ENCODE results near the gene CPLX3. TPM values are rescaled to one million over a fixed set of nuclear protein-coding genes. Genes with fewer than 3 reads are reported as not detected.
A peak's percentile ranks its signal among the peaks of the same experiment; 100 is the strongest.

Gene CPLX3
- total RNA-seq, 1 donor from 2014 or later = not detected

DNA sequence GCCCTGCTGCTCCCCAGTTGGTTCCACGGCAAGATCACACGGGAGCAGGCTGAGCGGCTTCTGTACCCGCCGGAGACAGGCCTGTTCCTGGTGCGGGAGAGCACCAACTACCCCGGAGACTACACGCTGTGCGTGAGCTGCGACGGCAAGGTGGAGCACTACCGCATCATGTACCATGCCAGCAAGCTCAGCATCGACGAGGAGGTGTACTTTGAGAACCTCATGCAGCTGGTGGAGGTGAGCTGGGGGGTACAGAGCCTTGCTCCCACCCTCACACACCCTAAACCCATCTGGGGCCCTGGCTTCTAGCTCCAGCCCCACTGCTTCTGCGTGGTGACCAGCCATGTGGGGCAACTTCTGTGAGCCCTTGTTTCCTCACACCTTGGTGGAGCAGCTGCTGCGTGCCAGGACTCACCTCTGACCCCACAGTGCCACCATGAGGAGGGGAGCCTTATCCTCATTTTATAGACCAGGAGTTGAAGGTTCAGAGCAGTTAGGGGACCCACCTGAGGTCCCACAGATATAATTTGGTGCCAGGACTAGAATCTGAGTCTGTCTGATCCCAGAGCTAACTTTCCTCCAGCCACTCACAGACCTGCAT, 27.1 kb upstream of the CPLX3 start:
- Mint-ChIP-seq H3K27me3 (no peaks in the 10 kb centered on the region), H3K9me3 (no peaks in the 10 kb centered on the region), H3K4me3 (no peak overlapping the region), H3K4me1 (ENCODE audit: unreplicated experiment) (no peaks in the 10 kb centered on the region), H3K27ac (no peak overlapping the region), H3K36me3 (peaks cover 6% of the 10 kb centered on the region)
- TF ChIP-seq, protein P1, sequence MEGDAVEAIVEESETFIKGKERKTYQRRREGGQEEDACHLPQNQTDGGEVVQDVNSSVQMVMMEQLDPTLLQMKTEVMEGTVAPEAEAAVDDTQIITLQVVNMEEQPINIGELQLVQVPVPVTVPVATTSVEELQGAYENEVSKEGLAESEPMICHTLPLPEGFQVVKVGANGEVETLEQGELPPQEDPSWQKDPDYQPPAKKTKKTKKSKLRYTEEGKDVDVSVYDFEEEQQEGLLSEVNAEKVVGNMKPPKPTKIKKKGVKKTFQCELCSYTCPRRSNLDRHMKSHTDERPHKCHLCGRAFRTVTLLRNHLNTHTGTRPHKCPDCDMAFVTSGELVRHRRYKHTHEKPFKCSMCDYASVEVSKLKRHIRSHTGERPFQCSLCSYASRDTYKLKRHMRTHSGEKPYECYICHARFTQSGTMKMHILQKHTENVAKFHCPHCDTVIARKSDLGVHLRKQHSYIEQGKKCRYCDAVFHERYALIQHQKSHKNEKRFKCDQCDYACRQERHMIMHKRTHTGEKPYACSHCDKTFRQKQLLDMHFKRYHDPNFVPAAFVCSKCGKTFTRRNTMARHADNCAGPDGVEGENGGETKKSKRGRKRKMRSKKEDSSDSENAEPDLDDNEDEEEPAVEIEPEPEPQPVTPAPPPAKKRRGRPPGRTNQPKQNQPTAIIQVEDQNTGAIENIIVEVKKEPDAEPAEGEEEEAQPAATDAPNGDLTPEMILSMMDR (conservative IDR thresholded peaks at IDR 0.05) = no peak
- no peak for DNase-seq (ENCODE audit: extremely low spot score, unreplicated experiment)

DNA sequence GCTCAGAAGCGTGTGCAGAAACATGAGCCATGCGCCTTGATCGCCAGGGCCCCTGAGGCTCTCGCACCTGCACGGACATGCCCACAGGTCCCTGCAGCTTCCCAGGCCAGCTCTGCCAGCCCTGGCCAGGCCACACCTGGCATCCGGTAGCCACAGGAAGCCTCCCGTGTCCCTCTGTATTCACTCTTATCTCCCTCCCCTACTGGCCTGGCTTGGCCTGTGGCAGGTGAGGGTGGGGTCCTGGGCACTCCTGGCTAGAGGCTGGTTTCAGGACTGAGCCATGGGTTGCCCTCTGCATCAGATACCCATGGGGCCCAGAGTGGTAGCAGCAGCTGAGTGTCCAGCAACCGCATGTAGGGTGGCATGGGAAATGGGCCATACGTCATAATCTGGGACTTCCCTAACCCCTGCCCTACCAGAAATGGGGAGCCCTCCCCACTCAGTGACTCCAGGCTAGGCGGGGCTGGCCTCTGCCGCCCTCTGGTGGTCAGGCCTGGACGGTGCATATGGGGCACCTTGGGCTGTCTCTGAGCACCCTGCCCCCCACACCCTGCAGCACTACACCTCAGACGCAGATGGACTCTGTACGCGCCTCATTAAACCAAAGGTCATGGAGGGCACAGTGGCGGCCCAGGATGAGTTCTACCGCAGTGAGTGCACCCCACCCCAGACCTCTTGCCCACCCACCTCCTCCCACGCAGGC, 26.4 kb upstream of the CPLX3 start:
- Mint-ChIP-seq H3K4me1 (ENCODE audit: unreplicated experiment) (no peaks in the 10 kb centered on the region), H3K27me3 (no peaks in the 10 kb centered on the region), H3K36me3 (peaks cover 9% of the 10 kb centered on the region), H3K4me3 (no peak overlapping the region), H3K9me3 (no peaks in the 10 kb centered on the region), H3K27ac (peak overlapping the region; percentile 46)
- no peak for DNase-seq (ENCODE audit: extremely low spot score, unreplicated experiment)
- TF ChIP-seq, protein P1 (conservative IDR thresholded peaks at IDR 0.05) = peak; percentile 94

DNA sequence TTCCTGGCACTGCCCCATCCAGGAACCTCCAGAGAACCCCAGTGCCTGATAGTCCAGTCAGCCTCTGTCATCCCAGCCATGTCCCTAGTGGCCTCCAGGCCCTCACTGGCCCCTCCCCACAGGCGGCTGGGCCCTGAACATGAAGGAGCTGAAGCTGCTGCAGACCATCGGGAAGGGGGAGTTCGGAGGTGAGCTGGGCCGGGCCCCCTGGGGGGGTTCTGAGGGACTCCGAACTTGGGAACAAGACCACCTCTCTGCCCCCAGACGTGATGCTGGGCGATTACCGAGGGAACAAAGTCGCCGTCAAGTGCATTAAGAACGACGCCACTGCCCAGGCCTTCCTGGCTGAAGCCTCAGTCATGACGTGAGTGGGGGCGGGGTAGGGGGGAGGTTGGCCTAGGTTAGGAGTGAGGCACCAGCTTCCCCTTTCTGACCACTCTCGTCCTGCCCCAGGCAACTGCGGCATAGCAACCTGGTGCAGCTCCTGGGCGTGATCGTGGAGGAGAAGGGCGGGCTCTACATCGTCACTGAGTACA, 25.8 kb upstream of the CPLX3 start:
- no peaks in the 10 kb centered on the region for H3K9me3 Mint-ChIP-seq
- H3K36me3 Mint-ChIP-seq = peaks cover 10% of the 10 kb centered on the region
- H3K4me3 Mint-ChIP-seq = no peak overlapping the region
- no peak for DNase-seq (ENCODE audit: extremely low spot score, unreplicated experiment)
- no peaks in the 10 kb centered on the region for H3K27me3 Mint-ChIP-seq
- TF ChIP-seq, protein P1 (conservative IDR thresholded peaks at IDR 0.05) = no peak
- H3K4me1 Mint-ChIP-seq (ENCODE audit: unreplicated experiment) = no peaks in the 10 kb centered on the region
- no peak overlapping the region for H3K27ac Mint-ChIP-seq

- TF ChIP-seq, protein P1 (conservative IDR thresholded peaks at IDR 0.05) = no peak
- Mint-ChIP-seq H3K27me3 (no peaks in the 10 kb centered on the region), H3K27ac (no peak overlapping the region), H3K4me3 (no peak overlapping the region), H3K9me3 (no peaks in the 10 kb centered on the region), H3K4me1 (ENCODE audit: unreplicated experiment) (no peaks in the 10 kb centered on the region), H3K36me3 (peaks cover 10% of the 10 kb centered on the region)
- DNase-seq (ENCODE audit: extremely low spot score, unreplicated experiment) = no peak
These were observed 25.0 kb upstream of the CPLX3 start for GRCh38 chr15:74801311-74801997.

DNA sequence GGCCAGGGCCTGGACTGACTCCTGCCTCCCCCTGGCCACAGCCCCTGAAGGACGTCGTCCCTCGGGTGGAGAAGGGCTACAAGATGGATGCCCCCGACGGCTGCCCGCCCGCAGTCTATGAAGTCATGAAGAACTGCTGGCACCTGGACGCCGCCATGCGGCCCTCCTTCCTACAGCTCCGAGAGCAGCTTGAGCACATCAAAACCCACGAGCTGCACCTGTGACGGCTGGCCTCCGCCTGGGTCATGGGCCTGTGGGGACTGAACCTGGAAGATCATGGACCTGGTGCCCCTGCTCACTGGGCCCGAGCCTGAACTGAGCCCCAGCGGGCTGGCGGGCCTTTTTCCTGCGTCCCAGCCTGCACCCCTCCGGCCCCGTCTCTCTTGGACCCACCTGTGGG, 24.1 kb upstream of the CPLX3 start:
- Mint-ChIP-seq H3K27me3 (no peaks in the 10 kb centered on the region), H3K9me3 (no peaks in the 10 kb centered on the region), H3K4me1 (ENCODE audit: unreplicated experiment) (no peaks in the 10 kb centered on the region), H3K4me3 (no peak overlapping the region), H3K36me3 (peaks cover 10% of the 10 kb centered on the region), H3K27ac (no peak overlapping the region)
- DNase-seq (ENCODE audit: extremely low spot score, unreplicated experiment) = no peak
- TF ChIP-seq, protein P1 (conservative IDR thresholded peaks at IDR 0.05) = no peak

Measured in type B pancreatic cell (in vitro differentiated cells).